Transverse colon (tissue), 4 donors: ENCODE results near the gene LTBP2.

ENCODE experiments used
- CTCF ChIP-seq, 5 experiments: fragments of 200-600 bp in 3 of 5; fragments of 450-650 bp in 2 of 5; sonication (generic) in 3 of 5; IDR thresholded peaks; 1 replicate in 2 of 5; 2 replicates in 3 of 5; pipeline ENCODE4 v1.5.1; 2016 to 2017; ENCODE audit warnings: antibody characterized with exemption in 5 of 5, inconsistent platforms in 3 of 5, mild to moderate bottlenecking in 2 of 5, moderate library complexity in 1 of 5
- EP300 ChIP-seq: sonication (generic); formaldehyde crosslinking; IDR thresholded peaks from one replicate; pipeline ENCODE4 v1.6.1; 2017; ENCODE audit warnings: antibody characterized with exemption, low read depth
- POLR2A ChIP-seq: fragments of 450-650 bp; IDR thresholded peaks from one replicate; pipeline ENCODE4 v1.6.1; 2016; ENCODE audit warnings: antibody characterized with exemption, mild to moderate bottlenecking, moderate library complexity
- POLR2AphosphoS5 ChIP-seq, 3 donors: sonication (generic); formaldehyde crosslinking; IDR thresholded peaks; one replicate each; pipeline ENCODE4 v1.6.1; 2016; ENCODE audit warnings: antibody characterized with exemption in 3 of 3

- no peak for TF ChIP-seq POLR2AphosphoS5 (IDR thresholded peaks at IDR 0.05)
- no peak for TF ChIP-seq CTCF (IDR thresholded peaks at IDR 0.05)
- no peak for TF ChIP-seq POLR2A
- no peak for TF ChIP-seq EP300
These were observed 12.1 kb downstream of the LTBP2 start for GRCh38 chr14:74599946-74600345.
